ENCODE measurements around the gene RNGTT.

DNA sequence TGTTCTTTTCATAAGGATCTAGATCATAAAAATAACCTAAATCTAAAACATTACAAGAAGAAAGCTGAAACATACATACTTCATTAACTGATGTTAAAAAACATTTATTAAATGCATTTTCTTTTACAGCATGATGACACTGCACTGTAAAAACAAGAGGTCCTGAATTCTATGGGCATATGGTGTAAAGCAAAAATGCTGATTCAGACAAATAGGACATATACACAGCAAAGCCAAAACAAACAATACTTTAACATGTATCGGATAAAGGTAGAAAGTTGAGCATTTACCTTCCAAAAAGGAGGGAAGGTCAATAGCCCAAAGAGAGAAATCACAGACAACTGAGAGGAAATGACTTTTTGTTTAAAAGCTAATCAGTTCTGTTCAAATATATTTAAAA lies 221.5 kb downstream of the RNGTT start:
- TF ChIP-seq, protein P1, sequence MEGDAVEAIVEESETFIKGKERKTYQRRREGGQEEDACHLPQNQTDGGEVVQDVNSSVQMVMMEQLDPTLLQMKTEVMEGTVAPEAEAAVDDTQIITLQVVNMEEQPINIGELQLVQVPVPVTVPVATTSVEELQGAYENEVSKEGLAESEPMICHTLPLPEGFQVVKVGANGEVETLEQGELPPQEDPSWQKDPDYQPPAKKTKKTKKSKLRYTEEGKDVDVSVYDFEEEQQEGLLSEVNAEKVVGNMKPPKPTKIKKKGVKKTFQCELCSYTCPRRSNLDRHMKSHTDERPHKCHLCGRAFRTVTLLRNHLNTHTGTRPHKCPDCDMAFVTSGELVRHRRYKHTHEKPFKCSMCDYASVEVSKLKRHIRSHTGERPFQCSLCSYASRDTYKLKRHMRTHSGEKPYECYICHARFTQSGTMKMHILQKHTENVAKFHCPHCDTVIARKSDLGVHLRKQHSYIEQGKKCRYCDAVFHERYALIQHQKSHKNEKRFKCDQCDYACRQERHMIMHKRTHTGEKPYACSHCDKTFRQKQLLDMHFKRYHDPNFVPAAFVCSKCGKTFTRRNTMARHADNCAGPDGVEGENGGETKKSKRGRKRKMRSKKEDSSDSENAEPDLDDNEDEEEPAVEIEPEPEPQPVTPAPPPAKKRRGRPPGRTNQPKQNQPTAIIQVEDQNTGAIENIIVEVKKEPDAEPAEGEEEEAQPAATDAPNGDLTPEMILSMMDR (IDR thresholded peaks at IDR 0.05), result no peak
- no peak for TF ChIP-seq POLR2A (IDR thresholded peaks at IDR 0.05)
- no peak for TF ChIP-seq POLR2AphosphoS5 (IDR thresholded peaks at IDR 0.05)
